Fibroblast of lung (primary cell): ENCODE data around the gene SMTN.

Experiments used
- EZH2 ChIP-seq: IDR thresholded peaks from 2 replicates; pipeline ENCODE4 v1.5.1; 2012; ENCODE audit warnings: low read length, control low read depth, mild to moderate bottlenecking; ENCODE audit errors: missing control alignments
- TF ChIP-seq, protein P1 (sequence below), 2 donors: IDR thresholded peaks in 1 of 2; conservative IDR thresholded peaks in 1 of 2; 1 replicate in 1 of 2; 2 replicates in 1 of 2; pipeline ENCODE4 v1.5.1; 2011 to 2012; ENCODE audit warnings: low read length in 2 of 2, control low read depth in 1 of 2, inconsistent platforms in 1 of 2, low read depth in 1 of 2, mild to moderate bottlenecking in 1 of 2

GRCh38 chr22:31136155-31136554, 55.0 kb downstream of the SMTN start:
- TF ChIP-seq, protein P1, sequence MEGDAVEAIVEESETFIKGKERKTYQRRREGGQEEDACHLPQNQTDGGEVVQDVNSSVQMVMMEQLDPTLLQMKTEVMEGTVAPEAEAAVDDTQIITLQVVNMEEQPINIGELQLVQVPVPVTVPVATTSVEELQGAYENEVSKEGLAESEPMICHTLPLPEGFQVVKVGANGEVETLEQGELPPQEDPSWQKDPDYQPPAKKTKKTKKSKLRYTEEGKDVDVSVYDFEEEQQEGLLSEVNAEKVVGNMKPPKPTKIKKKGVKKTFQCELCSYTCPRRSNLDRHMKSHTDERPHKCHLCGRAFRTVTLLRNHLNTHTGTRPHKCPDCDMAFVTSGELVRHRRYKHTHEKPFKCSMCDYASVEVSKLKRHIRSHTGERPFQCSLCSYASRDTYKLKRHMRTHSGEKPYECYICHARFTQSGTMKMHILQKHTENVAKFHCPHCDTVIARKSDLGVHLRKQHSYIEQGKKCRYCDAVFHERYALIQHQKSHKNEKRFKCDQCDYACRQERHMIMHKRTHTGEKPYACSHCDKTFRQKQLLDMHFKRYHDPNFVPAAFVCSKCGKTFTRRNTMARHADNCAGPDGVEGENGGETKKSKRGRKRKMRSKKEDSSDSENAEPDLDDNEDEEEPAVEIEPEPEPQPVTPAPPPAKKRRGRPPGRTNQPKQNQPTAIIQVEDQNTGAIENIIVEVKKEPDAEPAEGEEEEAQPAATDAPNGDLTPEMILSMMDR (conservative IDR thresholded peaks at IDR 0.05 in 1 of 2, IDR thresholded peaks at IDR 0.05 in 1 of 2; ENCODE audit: low read depth in 1 of 2, low read length in 2 of 2), result no peak
- no peak for TF ChIP-seq EZH2
